ENCODE measurements around the gene UTF1.

GRCh38 chr10:133230387-133231195 is 574 bp downstream of the UTF1 start:
- no peak for TF ChIP-seq POLR2A (IDR thresholded peaks at IDR 0.05)
- TF ChIP-seq, protein P1, sequence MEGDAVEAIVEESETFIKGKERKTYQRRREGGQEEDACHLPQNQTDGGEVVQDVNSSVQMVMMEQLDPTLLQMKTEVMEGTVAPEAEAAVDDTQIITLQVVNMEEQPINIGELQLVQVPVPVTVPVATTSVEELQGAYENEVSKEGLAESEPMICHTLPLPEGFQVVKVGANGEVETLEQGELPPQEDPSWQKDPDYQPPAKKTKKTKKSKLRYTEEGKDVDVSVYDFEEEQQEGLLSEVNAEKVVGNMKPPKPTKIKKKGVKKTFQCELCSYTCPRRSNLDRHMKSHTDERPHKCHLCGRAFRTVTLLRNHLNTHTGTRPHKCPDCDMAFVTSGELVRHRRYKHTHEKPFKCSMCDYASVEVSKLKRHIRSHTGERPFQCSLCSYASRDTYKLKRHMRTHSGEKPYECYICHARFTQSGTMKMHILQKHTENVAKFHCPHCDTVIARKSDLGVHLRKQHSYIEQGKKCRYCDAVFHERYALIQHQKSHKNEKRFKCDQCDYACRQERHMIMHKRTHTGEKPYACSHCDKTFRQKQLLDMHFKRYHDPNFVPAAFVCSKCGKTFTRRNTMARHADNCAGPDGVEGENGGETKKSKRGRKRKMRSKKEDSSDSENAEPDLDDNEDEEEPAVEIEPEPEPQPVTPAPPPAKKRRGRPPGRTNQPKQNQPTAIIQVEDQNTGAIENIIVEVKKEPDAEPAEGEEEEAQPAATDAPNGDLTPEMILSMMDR (IDR thresholded peaks at IDR 0.05) = no peak
- TF ChIP-seq POLR2AphosphoS5 (IDR thresholded peaks at IDR 0.05) = no peak
